Amygdala (tissue), 56 donors: ENCODE results near the gene KCNMA1.
A peak's percentile ranks its signal among the peaks of the same experiment; 100 is the strongest.
"Not testable (repeated sequence)": the region's sequence is repeated elsewhere in the genome, so short reads cannot be mapped to it uniquely, and the experiment has no call there.

Experiments
- DNase-seq, 56 donors: peaks; one replicate each; lab custom pipeline; 2025; lab: John Stamatoyannopoulos, UW

KCNMA1 gene

GRCh38 chr10:77387701-77388100 is 249.9 kb downstream of the KCNMA1 start:
- DNase-seq, result not testable (repeated sequence)

DNA sequence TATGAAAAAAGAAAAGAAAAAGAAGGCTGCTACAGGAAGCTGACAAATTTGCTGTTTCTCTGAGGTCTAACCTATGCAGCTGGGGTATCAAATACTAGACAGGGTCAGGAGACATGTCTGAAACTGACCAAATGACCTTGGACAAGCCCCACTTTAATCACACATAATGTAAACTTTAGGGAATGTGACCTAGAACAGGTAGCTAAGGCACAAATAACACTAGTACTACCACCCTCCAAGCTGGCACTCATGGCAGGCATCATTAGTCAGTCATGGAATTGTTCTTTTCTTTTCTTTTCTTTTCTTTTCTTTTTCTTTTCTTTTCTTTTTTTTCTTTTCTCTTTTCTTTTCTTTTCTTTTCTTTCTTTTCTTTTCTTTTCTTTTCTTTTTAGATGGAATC is 250.4 kb downstream of the KCNMA1 start:
- DNase-seq, result no peak

DNA sequence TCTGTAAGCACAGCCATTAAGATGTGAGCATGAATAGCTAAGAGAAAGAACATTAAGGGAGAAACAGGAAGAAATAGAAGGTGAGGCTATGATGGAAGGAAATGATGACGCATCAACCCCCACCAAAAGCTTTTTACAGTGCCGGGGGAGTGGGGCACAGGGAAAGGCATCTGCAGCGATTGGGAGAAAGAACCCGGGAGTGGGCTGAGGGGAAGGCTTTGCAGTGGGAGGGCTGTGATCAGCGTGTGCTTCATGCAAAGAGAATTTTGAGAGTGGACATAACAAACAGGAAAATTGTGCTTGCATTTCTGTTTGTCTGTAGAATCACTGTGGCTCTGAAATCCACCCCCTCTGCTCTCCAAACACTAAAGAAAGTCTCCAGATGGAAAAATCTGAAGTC is 250.8 kb downstream of the KCNMA1 start:
- DNase-seq, result peak in 20 of 56 donors; percentile 9 to 75 (median 34)

- DNase-seq, result no peak
Measured at GRCh38 chr10:77386365-77386764, 251.2 kb downstream of the KCNMA1 start.

GRCh38 chr10:77385315-77385714 is 252.3 kb downstream of the KCNMA1 start:
- no peak for DNase-seq

DNA sequence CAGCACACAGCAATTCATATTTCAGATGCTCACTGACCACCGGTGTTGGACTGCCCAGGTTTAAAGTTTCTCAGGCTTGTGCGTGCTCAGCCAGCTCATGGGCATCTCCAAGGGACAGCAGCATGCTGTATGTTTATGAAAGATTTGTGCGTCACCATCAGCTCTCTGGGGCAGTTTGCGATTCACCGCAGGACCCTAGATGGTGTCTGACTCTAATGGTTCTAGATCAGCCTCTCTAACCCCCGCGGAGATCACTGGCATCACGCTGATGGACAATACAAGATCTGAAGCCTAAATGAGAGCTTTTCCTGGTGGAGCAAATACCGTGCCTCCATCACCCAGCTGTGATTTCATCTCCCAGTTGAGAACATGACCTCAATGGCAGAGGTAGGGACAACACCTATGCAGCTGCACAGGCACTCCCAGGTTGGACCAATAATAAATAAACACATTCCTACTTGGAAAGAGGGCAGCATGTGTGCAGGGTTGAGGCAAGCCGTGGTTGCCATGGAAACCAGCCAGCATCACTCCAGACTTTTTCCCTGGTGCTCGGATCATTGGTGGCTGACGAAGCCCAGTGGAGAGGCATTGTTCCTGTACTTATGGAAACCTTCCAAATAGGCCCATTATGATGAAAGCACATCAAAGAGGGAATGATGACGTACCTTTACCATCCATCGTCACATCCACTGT is 253.6 kb downstream of the KCNMA1 start:
- DNase-seq, result peak in 20 of 56 donors; percentile 6 to 60 (median 28)

GRCh38 chr10:77381750-77382149 is 255.9 kb downstream of the KCNMA1 start:
- DNase-seq, result no peak

DNA sequence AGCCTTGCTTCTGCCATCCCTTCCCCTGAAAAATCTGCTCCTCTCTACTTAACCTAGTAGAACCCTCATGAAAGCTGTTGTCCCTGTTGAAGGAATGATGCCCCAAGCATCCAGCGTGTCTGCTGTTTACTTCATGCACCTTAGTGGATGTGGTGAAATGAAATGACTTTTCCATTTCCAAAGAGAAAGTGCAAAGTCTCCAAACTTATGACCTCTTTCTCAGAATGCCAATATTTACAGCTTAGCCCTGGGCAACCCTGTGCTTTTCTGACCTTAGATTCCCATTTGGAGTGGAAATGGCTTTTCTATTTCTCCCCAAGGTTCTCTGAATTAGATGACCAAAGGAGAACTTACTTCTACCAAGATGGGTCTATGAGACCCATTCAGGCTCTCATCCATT is 256.9 kb downstream of the KCNMA1 start:
- DNase-seq, result no peak

- no peak for DNase-seq
Measured at GRCh38 chr10:77380191-77380590, 257.4 kb downstream of the KCNMA1 start.

GRCh38 chr10:77378366-77379349 is 258.9 kb downstream of the KCNMA1 start:
- DNase-seq, result no peak

- no peak for DNase-seq
Measured at GRCh38 chr10:77377678-77378352, 259.8 kb downstream of the KCNMA1 start.

DNA sequence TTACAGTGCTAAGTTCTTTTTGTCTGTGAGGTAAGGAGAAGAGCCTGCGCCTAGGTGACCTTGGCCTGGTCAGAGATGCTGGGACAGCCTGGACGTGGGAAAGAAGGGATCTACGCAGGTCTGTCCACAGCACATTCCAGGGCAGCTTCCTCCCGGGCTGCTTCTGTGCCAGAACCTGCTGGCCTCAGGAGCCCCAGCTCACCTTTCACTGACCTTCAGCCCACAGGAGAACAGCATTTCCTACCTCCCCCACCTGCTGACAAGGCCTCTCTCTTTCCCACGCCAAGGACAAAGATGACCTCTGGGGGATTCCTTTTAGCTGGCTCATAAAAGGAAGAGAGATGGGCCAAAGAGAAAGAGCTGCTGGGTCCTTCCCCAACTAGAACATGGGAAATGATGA is 260.6 kb downstream of the KCNMA1 start:
- no peak for DNase-seq

DNA sequence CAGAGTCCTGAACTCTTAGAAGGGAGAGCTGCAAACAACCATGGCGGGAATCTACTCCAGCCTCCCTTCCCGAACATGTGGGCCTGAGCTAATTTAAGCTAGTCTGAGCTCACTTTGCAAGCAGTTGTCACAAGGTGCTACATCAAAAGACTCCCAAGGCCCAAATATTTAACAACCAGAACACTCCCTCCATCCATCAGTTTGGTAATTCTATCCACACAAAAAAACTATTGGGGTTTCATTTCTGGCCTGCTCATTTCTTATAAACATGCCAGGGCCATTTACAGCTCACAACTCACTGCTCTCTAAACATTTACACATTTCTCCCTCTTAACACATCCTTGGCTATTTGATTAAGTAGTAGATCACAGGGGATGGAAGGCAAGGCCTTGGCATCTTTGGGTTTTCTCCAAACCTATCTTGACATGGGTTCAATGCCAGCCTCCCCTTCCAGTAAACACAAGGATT is 263.4 kb downstream of the KCNMA1 start:
- no peak for DNase-seq

DNA sequence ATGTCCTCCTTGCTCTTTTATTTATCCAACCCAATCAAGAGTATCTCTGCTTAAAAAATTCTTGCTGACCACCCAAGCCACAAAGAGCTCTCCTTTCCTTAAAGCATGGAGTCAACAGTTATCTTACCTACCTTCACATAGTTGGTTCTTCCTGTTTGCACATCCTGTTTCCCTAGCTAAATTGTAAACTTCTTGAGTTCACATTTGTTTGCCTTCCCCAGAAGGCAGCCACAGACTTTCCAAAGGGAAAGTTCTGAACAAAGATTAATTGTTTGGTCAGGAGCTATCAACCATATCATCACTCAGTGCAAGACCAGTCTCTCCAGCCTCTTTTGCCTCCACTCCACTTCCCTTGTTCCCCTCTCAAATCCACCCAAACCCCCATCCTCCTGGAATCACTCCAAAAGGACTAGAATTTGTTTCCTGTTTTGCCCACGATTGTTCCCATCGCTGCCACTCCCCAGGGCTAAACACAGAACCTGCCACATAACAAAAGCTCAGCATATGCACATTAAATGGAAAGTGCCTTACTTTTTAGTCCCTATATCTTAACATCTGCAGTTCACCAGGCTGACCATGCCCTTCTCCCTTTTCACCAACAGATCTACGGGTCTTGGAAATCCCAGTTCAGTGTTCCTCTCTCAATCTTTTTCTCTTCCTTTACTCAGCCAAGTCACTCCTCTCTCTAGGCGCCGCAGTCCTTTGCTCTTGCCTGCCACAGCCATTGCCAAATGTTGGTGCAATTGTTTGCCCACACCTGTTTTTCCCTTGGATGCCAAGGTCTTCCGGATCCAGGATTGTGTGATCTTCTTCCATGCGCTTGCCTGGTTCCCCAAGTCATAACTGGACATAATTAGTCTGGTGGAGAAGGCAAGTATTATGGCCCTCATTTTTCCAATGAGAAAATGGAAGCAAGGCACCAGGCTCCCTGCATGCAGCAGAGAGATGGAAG is 265.5 kb downstream of the KCNMA1 start:
- DNase-seq, result no peak

- DNase-seq, result no peak
Measured at GRCh38 chr10:77371421-77371820, 266.2 kb downstream of the KCNMA1 start.

DNA sequence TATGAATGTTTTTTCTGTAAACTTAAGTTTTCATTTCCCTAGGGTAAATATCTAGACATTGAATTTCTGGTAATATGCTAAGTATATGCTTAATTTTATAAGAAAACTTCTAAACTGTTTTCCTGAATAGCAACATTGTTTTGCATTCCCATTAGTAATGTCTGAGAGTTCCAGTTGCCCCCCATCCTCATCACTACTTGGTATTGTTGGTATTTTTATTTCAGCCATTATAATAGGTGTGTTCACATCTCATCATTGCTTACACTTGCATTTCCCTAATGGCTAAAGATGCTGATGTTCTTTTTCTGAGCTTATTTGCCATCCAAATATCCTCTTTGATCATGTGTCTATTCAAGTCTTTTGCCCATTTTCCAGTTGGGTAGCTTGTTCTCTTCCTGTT is 269.6 kb downstream of the KCNMA1 start:
- DNase-seq, result no peak

DNA sequence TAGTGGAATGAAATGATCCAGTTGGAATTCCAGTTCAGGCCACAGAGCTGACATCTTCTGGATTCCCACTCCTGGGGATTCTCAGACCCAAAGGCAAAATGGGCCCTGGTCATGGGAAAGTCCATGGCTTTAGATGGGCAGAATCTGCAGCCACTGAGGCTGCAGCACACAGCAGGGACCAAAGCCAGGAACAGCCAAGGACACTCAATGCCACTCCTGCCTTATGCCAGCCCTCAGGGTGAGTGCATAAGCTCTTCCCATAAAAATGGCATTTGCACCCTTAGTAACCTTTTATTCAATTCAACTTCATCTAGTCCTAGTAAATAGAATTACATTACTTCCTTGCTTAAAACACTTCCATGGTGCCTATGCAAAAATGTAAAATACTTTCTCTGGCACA is 274.4 kb downstream of the KCNMA1 start:
- DNase-seq, result no peak

- no peak for DNase-seq
Measured at GRCh38 chr10:77361831-77362230, 275.8 kb downstream of the KCNMA1 start.

DNA sequence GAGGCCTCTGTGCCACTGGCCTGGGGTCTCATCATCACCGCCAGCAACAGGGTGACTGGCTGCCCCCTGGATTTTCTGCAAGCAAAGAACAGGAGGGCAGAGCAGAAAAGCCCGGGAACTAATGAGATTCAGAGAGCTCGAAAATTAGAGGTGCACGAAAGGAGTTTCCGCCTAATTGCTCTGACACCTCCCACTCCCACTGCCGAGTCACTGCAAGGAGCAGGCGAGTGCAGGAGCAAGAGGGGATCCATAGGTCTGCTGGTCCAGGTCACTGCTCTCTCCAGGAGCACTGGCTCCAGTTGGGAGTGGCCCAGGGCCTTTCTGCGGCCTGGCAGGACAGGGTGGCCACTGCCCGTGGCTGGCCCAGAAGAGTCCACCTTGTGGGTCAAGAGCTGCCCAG is 276.2 kb downstream of the KCNMA1 start:
- DNase-seq, result no peak

- DNase-seq, result no peak
Measured at GRCh38 chr10:77360835-77361234, 276.8 kb downstream of the KCNMA1 start.
